Endodermal cell (in vitro differentiated cells): ENCODE measurements around the gene SLC1A1. TPM values are rescaled to one million over a fixed set of nuclear protein-coding genes. Genes with fewer than 3 reads are reported as not detected.

Experiments used
- DNase-seq: peaks from one replicate; pipeline ENCODE4 v3.0.0-alpha.2; 2017
- H3K27ac ChIP-seq: 2 replicates; pipeline ENCODE4 v1.5.1; 2013; ENCODE audit warnings: mild to moderate bottlenecking, low read depth, low read length, moderate library complexity
- H3K27me3 ChIP-seq: 2 replicates; pipeline ENCODE4 v1.6.1; 2013; ENCODE audit warnings: mild to moderate bottlenecking, low read length, moderate library complexity; ENCODE audit not compliant: insufficient read depth, control insufficient read depth, poor library complexity, severe bottlenecking
- H3K36me3 ChIP-seq: 2 replicates; pipeline ENCODE4 v1.7.0; 2013; ENCODE audit warnings: mild to moderate bottlenecking, low read length, moderate library complexity; ENCODE audit not compliant: control insufficient read depth, insufficient read depth
- H3K4me1 ChIP-seq: one replicate; pipeline ENCODE4 v1.7.0; 2013; ENCODE audit warnings: low read length; ENCODE audit not compliant: control insufficient read depth, insufficient read depth
- H3K4me3 ChIP-seq: 2 replicates; pipeline ENCODE4 v1.5.1; 2013; ENCODE audit warnings: mild to moderate bottlenecking, low read length, moderate library complexity
- H3K9ac ChIP-seq: 2 replicates; pipeline ENCODE4 v1.6.1; 2013; ENCODE audit warnings: mild to moderate bottlenecking, low read length, moderate library complexity; ENCODE audit not compliant: poor library complexity, severe bottlenecking; ENCODE audit errors: extremely low read depth
- H3K9me3 ChIP-seq: 2 replicates; pipeline ENCODE4 v1.6.1; 2013; ENCODE audit warnings: mild to moderate bottlenecking, low read length, moderate library complexity; ENCODE audit not compliant: control insufficient read depth
- H3K27ac Mint-ChIP-seq: 2 replicates; pipeline ENCODE4 v1.8.0; 2020; ENCODE audit warnings: mixed read lengths
- H3K27me3 Mint-ChIP-seq: 2 replicates; pipeline ENCODE4 v1.8.0; 2021; ENCODE audit warnings: mild to moderate bottlenecking, mixed read lengths; ENCODE audit not compliant: insufficient read depth
- H3K36me3 Mint-ChIP-seq: 2 replicates; pipeline ENCODE4 v1.8.0; 2020; ENCODE audit warnings: low read depth, mixed read lengths
- H3K4me1 Mint-ChIP-seq: 2 replicates; pipeline ENCODE4 v1.8.0; 2020; ENCODE audit warnings: mixed read lengths
- H3K4me3 Mint-ChIP-seq: 2 replicates; pipeline ENCODE4 v1.8.0; 2020; ENCODE audit warnings: mild to moderate bottlenecking, moderate library complexity, mixed read lengths
- H3K9me3 Mint-ChIP-seq: 2 replicates; pipeline ENCODE4 v1.8.0; 2020; ENCODE audit warnings: mild to moderate bottlenecking, mixed read lengths
- CTCF ChIP-seq: fragments of 200-600 bp; sonication (generic); conservative IDR thresholded peaks from 2 replicates; pipeline ENCODE4 v1.5.0; 2021; ENCODE audit warnings: antibody characterized with exemption, mild to moderate bottlenecking
- WGBS, 2 experiments: methylation state at CpG; one replicate each; pipeline versions ENCODE4 v1.1.5 to v1.1.7; 2013; ENCODE audit warnings: missing lambda C conversion rate in 2 of 2, mixed read lengths in 1 of 2; ENCODE audit not compliant: insufficient coverage in 1 of 2, insufficient read length in 1 of 2; 5-methylcytosine and 5-hydroxymethylcytosine counted together
- total RNA-seq, 2 donors: library from RNA; stranded (reverse); fragmentation: NEBNext Ultra II Directional in 1 of 2; extraction: Animal tissue kit (Norgen Biotek cat#: 25700) in 1 of 2; gene quantifications; 2 replicates in 1 of 2; 3 replicates in 1 of 2; pipeline ENCODE4 v1.2.1, GENCODE V29; 2021

The SLC1A1 gene
- total RNA-seq, 2 donors from 2014 or later: 5.5 to 11.3 TPM

- 83 to 89% methylated on average over 2 of the region's 2 CpGs for WGBS, 2 experiments
- Histone ChIP-seq H3K36me3 (peaks cover 56% of the 10 kb centered on the region), H3K9ac (no peak overlapping the region), H3K4me1 (no peaks in the 10 kb centered on the region), H3K27ac (no peak overlapping the region), H3K4me3 (no peak overlapping the region), H3K27me3 (no peaks in the 10 kb centered on the region), H3K9me3 (no peaks in the 10 kb centered on the region)
- peaks cover 26% of the 10 kb centered on the region for H3K4me1 Mint-ChIP-seq
- H3K36me3 Mint-ChIP-seq: peaks cover 4% of the 10 kb centered on the region
- DNase-seq: no peak
- no peak overlapping the region for H3K4me3 Mint-ChIP-seq
- no peak for TF ChIP-seq CTCF
- H3K27me3 Mint-ChIP-seq: no peaks in the 10 kb centered on the region
- H3K27ac Mint-ChIP-seq: no peak overlapping the region
- no peaks in the 10 kb centered on the region for H3K9me3 Mint-ChIP-seq
These were observed 12.8 kb downstream of the SLC1A1 start for GRCh38 chr9:4503103-4503502.

- no peak overlapping the region for H3K4me3 ChIP-seq
- no peak overlapping the region for H3K9ac ChIP-seq
- peaks cover 4% of the 10 kb centered on the region for H3K4me1 ChIP-seq
- Mint-ChIP-seq H3K4me3 (no peak overlapping the region), H3K9me3 (no peaks in the 10 kb centered on the region), H3K36me3 (peaks cover 4% of the 10 kb centered on the region), H3K4me1 (peaks cover 36% of the 10 kb centered on the region), H3K27ac (no peak overlapping the region), H3K27me3 (no peaks in the 10 kb centered on the region)
- H3K36me3 ChIP-seq: peaks cover 55% of the 10 kb centered on the region
- no peak for DNase-seq
- no peaks in the 10 kb centered on the region for H3K27me3 ChIP-seq
- TF ChIP-seq CTCF: no peak
- H3K9me3 ChIP-seq: no peaks in the 10 kb centered on the region
- no peak overlapping the region for H3K27ac ChIP-seq
- WGBS, 2 experiments: 94 to 95% methylated on average over 3 to 4 of the region's 4 CpGs
These were observed 14.0 kb downstream of the SLC1A1 start for GRCh38 chr9:4504250-4504649.

- WGBS, 2 experiments: 82 to 100% methylated on average over 1 of the region's 1 CpG
- Histone ChIP-seq H3K9me3 (peaks cover 5% of the 10 kb centered on the region), H3K27me3 (no peaks in the 10 kb centered on the region), H3K36me3 (peaks cover 55% of the 10 kb centered on the region), H3K4me1 (peaks cover 9% of the 10 kb centered on the region), H3K9ac (no peak overlapping the region), H3K27ac (no peak overlapping the region), H3K4me3 (no peak overlapping the region)
- no peaks in the 10 kb centered on the region for H3K27me3 Mint-ChIP-seq
- no peak overlapping the region for H3K27ac Mint-ChIP-seq
- no peak for TF ChIP-seq CTCF
- H3K4me1 Mint-ChIP-seq: peaks cover 39% of the 10 kb centered on the region
- peaks cover 4% of the 10 kb centered on the region for H3K36me3 Mint-ChIP-seq
- no peak for DNase-seq
- H3K9me3 Mint-ChIP-seq: peaks cover 2% of the 10 kb centered on the region
- H3K4me3 Mint-ChIP-seq: no peak overlapping the region
These were observed 16.2 kb downstream of the SLC1A1 start for GRCh38 chr9:4506490-4506889.
